BLaER1 treated with 17β-estradiol and CSF1 and Interleukin-3, amounts not matched to agents 10 nM and 100 nM (cell line): ENCODE data around the gene KRT17.

Source experiments
- H3K27ac ChIP-seq, 11 experiments: shearing (Covaris generic); formaldehyde crosslinking; 2 replicates each; pipeline ENCODE4 v1.8.1; 2022
- H3K27me3 ChIP-seq, 11 experiments: shearing (Covaris generic); formaldehyde crosslinking; 2 replicates each; pipeline ENCODE4 v1.8.1; 2022
- H3K36me3 ChIP-seq, 11 experiments: shearing (Covaris generic); formaldehyde crosslinking; 2 replicates each; pipeline ENCODE4 v1.8.1; 2022
- H3K4me1 ChIP-seq, 10 experiments: shearing (Covaris generic); formaldehyde crosslinking; 2 replicates each; pipeline ENCODE4 v1.8.1; 2022
- H3K4me2 ChIP-seq, 11 experiments: shearing (Covaris generic); formaldehyde crosslinking; 2 replicates each; pipeline ENCODE4 v1.8.1; 2022
- H3K4me3 ChIP-seq, 10 experiments: shearing (Covaris generic); formaldehyde crosslinking; 2 replicates each; pipeline ENCODE4 v1.8.1; 2022
- H3K9ac ChIP-seq, 11 experiments: shearing (Covaris generic); formaldehyde crosslinking; 2 replicates each; pipeline ENCODE4 v1.8.1; 2022
- H3K9me3 ChIP-seq, 11 experiments: shearing (Covaris generic); formaldehyde crosslinking; replicated peaks in 1 of 11; 2 replicates each; pipeline ENCODE4 v1.8.1; 2022
- H4K20me1 ChIP-seq, 11 experiments: shearing (Covaris generic); formaldehyde crosslinking; 2 replicates each; pipeline ENCODE4 v1.8.1; 2022
- Cebpa-rat ChIP-seq, 11 experiments: shearing (Covaris generic); IDR thresholded peaks; 2 replicates each; pipeline ENCODE4 v1.8.1; 2022

The KRT17 gene

GRCh38 chr17:41655611-41656111 is 31.3 kb upstream of the KRT17 start:
- H3K9ac ChIP-seq = no peak overlapping the region

GRCh38 chr17:41654678-41655607 is 30.6 kb upstream of the KRT17 start:
- H3K9ac ChIP-seq = no peak overlapping the region
- H3K27ac ChIP-seq = no peak overlapping the region
- no peak overlapping the region for H3K4me3 ChIP-seq
- no peaks in the 10 kb centered on the region for H3K9me3 ChIP-seq
- H4K20me1 ChIP-seq = peaks cover 0 to 7% (median 0%) of the 10 kb centered on the region in 11 experiments; a peak in 1 of 22 replicates
- TF ChIP-seq Cebpa-rat (IDR thresholded peaks at IDR 0.05) = no peak
- H3K27me3 ChIP-seq = no peaks in the 10 kb centered on the region
- no peak overlapping the region for H3K4me2 ChIP-seq
- H3K36me3 ChIP-seq = no peaks in the 10 kb centered on the region
- H3K4me1 ChIP-seq = peaks cover 14 to 29% (median 19%) of the 10 kb centered on the region in 10 experiments

More at GRCh38 chr17:41655611-41656111, 31.3 kb upstream of the KRT17 start:
- Histone ChIP-seq H3K4me3 (no peak overlapping the region), H3K27ac (no peak overlapping the region), H3K4me1 (peaks cover 13 to 23% (median 16%) of the 10 kb centered on the region in 10 experiments), H3K4me2 (no peak overlapping the region), H3K36me3 (no peaks in the 10 kb centered on the region), H3K27me3 (no peaks in the 10 kb centered on the region), H3K9me3 (no peaks in the 10 kb centered on the region), H4K20me1 (peaks cover 0 to 7% (median 0%) of the 10 kb centered on the region in 11 experiments; a peak in 1 of 22 replicates)
- TF ChIP-seq Cebpa-rat (IDR thresholded peaks at IDR 0.05) = no peak

GRCh38 chr17:41653892-41654677 is 29.7 kb upstream of the KRT17 start:
- H3K27me3 ChIP-seq = no peaks in the 10 kb centered on the region
- H3K27ac ChIP-seq = no peak overlapping the region
- no peaks in the 10 kb centered on the region for H3K36me3 ChIP-seq
- TF ChIP-seq Cebpa-rat (IDR thresholded peaks at IDR 0.05) = no peak
- H3K9me3 ChIP-seq = no peaks in the 10 kb centered on the region
- H3K4me2 ChIP-seq = no peak overlapping the region
- peaks cover 0 to 7% (median 0%) of the 10 kb centered on the region in 11 experiments; a peak in 1 of 22 replicates for H4K20me1 ChIP-seq
- no peak overlapping the region for H3K4me3 ChIP-seq
- peaks cover 15 to 29% (median 19%) of the 10 kb centered on the region in 10 experiments for H3K4me1 ChIP-seq
- H3K9ac ChIP-seq = no peak overlapping the region

- Histone ChIP-seq H3K27ac (no peak overlapping the region), H3K4me3 (no peak overlapping the region), H3K9me3 (no peaks in the 10 kb centered on the region), H4K20me1 (peaks cover 0 to 7% (median 0%) of the 10 kb centered on the region in 11 experiments; a peak in 1 of 22 replicates), H3K4me2 (no peak overlapping the region), H3K36me3 (no peaks in the 10 kb centered on the region), H3K4me1 (peaks cover 16 to 31% (median 23%) of the 10 kb centered on the region in 10 experiments), H3K27me3 (no peaks in the 10 kb centered on the region), H3K9ac (no peak overlapping the region)
- no peak for TF ChIP-seq Cebpa-rat (IDR thresholded peaks at IDR 0.05)
Measured at GRCh38 chr17:41653421-41653820, 29.0 kb upstream of the KRT17 start.

GRCh38 chr17:41652461-41652970 is 28.1 kb upstream of the KRT17 start:
- H3K4me3 ChIP-seq = no peak overlapping the region
- no peak overlapping the region for H3K27ac ChIP-seq
- H3K36me3 ChIP-seq = no peaks in the 10 kb centered on the region
- no peak overlapping the region for H3K9ac ChIP-seq
- no peak for TF ChIP-seq Cebpa-rat (IDR thresholded peaks at IDR 0.05)
- H3K4me1 ChIP-seq = peaks cover 16 to 32% (median 25%) of the 10 kb centered on the region in 10 experiments
- no peaks in the 10 kb centered on the region for H3K27me3 ChIP-seq
- H4K20me1 ChIP-seq = peaks cover 0 to 7% (median 0%) of the 10 kb centered on the region in 11 experiments; a peak in 1 of 22 replicates
- no peak overlapping the region for H3K4me2 ChIP-seq
- no peaks in the 10 kb centered on the region for H3K9me3 ChIP-seq

GRCh38 chr17:41651625-41652460 is 27.5 kb upstream of the KRT17 start:
- peaks cover 9 to 28% (median 18%) of the 10 kb centered on the region in 10 experiments for H3K4me1 ChIP-seq
- no peak overlapping the region for H3K4me3 ChIP-seq
- H3K27me3 ChIP-seq = no peaks in the 10 kb centered on the region
- H3K9ac ChIP-seq = no peak overlapping the region
- H4K20me1 ChIP-seq = peaks cover 0 to 7% (median 0%) of the 10 kb centered on the region in 11 experiments; a peak in 1 of 22 replicates
- H3K9me3 ChIP-seq = no peaks in the 10 kb centered on the region
- H3K27ac ChIP-seq = no peak overlapping the region
- H3K36me3 ChIP-seq = no peaks in the 10 kb centered on the region
- TF ChIP-seq Cebpa-rat (IDR thresholded peaks at IDR 0.05) = no peak
- no peak overlapping the region for H3K4me2 ChIP-seq

GRCh38 chr17:41650794-41651624 is 26.6 kb upstream of the KRT17 start:
- no peak overlapping the region for H3K27ac ChIP-seq
- peaks cover 0 to 7% (median 0%) of the 10 kb centered on the region in 11 experiments; a peak in 1 of 22 replicates for H4K20me1 ChIP-seq
- no peaks in the 10 kb centered on the region for H3K27me3 ChIP-seq
- H3K4me2 ChIP-seq = peak overlapping the region in 1 of 11 experiments; percentile 48; a peak in 3 of 22 replicates
- H3K9me3 ChIP-seq = no peaks in the 10 kb centered on the region
- no peak for TF ChIP-seq Cebpa-rat (IDR thresholded peaks at IDR 0.05)
- H3K36me3 ChIP-seq = no peaks in the 10 kb centered on the region
- peaks cover 8 to 29% (median 18%) of the 10 kb centered on the region in 10 experiments; a peak in 18 of 20 replicates for H3K4me1 ChIP-seq
- H3K4me3 ChIP-seq = no peak overlapping the region
- H3K9ac ChIP-seq = no peak overlapping the region
